Ecto neural progenitor cell (in vitro differentiated cells): ENCODE results near the gene AP2A1.

Experiments used
- DNase-seq: peaks from one replicate; pipeline ENCODE4 v3.0.0-alpha.2; 2018; ENCODE audit warnings: low spot score

Gene AP2A1

DNA sequence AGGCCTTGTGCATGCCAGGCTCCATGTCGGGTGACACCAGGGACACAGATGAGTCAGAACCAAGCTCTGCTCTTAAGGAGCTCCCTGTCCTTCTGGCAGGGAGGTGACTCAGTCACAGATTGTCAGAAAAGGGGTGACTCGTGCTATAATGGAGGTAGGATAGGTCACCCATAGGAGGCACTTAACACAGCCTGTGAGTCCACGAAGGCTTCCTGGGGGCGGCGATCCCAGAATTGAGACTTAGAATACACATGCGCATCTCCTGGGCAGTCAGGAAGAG is 26.7 kb downstream of the AP2A1 start:
- no peak for DNase-seq

GRCh38 chr19:49795615-49796014 is 28.8 kb downstream of the AP2A1 start:
- DNase-seq, result no peak

GRCh38 chr19:49798574-49798973 is 31.8 kb downstream of the AP2A1 start:
- DNase-seq, result no peak

DNA sequence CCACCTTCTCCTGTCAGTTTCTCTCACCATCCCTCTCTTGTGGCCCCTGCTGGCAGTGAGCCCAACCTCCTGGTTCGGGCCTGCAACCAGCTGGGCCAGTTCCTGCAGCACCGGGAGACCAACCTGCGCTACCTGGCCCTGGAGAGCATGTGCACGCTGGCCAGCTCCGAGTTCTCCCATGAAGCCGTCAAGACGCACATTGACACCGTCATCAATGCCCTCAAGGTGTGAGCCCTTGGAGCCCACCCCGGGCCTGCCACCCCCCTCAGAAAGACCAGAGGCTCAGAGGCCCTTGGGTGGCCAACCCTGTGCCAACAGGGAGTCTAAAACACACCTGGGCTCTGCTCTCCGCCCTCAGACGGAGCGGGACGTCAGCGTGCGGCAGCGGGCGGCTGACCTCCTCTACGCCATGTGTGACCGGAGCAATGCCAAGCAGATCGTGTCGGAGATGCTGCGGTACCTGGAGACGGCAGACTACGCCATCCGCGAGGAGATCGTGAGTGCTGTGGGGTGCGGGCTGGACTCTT is 32.5 kb downstream of the AP2A1 start:
- DNase-seq, result no peak

DNA sequence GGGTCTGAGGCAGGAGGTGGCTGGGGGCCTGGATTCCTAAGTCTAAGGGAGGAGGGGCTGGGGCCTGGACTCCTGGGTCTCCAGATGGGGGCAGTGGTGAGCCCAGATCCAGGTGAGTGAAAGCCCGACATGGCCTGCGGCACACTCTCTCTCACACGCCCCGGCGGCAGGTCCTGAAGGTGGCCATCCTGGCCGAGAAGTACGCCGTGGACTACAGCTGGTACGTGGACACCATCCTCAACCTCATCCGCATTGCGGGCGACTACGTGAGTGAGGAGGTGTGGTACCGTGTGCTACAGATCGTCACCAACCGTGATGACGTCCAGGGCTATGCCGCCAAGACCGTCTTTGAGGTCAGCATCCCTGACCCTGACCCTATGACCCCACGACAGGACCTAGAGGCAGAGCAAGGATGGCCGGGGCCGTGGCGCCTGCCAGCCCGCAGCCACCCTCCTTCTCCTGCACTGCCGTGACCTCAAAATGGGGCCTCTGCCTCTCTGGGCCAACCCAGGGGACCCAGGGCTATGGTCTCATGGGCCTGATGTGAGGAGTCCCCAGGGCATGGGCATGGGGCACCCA is 33.1 kb downstream of the AP2A1 start:
- no peak for DNase-seq

DNA sequence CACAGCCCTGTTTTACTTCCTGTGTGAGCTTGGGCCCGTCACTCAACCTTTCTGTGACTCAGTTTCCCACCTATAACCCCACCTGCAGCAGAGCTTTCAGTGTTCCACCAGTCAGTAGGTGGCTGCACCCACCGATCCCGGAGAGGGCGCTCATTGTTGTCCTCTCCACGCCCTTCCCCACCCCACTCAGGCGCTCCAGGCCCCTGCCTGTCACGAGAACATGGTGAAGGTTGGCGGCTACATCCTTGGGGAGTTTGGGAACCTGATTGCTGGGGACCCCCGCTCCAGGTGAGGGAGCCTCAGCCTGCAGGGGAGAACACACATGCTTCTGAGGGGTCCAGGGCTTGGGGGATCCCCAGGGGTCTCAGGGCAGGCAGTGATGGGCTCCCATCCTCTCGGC is 34.0 kb downstream of the AP2A1 start:
- DNase-seq, result no peak

- no peak for DNase-seq
Measured at GRCh38 chr19:49801401-49801888, 34.6 kb downstream of the AP2A1 start.

DNA sequence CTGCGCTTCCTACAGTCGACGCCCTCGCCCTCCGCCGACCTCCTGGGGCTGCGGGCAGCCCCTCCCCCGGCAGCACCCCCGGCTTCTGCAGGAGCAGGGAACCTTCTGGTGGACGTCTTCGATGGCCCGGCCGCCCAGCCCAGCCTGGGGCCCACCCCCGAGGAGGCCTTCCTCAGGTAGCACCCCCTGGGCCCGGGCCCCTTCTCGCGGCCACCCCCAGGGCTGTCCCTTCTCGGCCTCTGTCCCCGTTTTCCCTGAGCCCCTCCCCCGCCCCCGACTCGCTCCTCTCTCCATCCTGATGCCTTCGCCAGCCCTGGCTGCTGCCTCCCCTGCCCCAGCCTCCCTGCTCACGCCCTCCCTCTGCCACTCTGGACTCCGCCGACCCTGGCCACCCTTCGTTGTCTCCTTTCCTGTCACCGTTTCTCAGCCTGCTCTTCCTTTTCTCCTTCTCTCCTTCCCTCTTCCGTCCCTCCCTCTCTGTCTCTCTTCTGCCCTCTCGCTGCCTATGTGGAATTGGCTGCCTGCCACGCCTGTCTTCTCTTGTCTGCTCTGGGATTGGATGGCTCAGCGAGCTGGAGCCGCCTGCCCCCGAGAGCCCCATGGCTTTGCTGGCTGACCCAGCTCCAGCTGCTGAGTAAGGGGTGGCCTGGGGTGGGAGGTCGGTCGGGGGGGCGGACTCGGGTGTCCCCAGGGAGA is 35.3 kb downstream of the AP2A1 start:
- peak; percentile 85 for DNase-seq

DNA sequence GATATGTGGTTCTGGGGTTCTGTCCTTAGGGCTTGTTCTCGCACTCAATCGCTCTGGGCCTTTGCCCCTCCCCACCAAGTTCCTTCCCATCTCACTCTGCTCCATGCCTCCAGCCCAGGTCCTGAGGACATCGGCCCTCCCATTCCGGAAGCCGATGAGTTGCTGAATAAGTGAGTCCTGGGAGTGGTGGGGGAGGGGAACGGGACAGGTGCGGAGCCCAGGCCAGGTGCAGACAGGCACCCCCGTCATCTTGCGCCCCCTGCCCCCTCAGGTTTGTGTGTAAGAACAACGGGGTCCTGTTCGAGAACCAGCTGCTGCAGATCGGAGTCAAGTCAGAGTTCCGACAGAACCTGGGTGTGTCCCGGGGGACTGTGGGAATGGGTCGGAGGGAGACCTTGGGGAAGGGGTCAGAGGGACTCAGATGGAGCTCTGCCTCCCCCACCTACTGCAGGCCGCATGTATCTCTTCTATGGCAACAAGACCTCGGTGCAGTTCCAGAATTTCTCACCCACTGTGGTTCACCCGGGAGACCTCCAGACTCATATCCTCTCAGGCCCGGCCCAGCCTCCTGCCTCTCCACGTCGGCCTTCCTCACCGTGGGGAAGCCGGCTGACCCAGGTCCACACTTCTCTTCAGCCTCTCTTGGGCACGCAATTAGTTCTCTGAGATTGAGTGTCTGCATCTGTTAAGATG is 36.2 kb downstream of the AP2A1 start:
- DNase-seq, result no peak

GRCh38 chr19:49803529-49803856 is 36.7 kb downstream of the AP2A1 start:
- no peak for DNase-seq

DNA sequence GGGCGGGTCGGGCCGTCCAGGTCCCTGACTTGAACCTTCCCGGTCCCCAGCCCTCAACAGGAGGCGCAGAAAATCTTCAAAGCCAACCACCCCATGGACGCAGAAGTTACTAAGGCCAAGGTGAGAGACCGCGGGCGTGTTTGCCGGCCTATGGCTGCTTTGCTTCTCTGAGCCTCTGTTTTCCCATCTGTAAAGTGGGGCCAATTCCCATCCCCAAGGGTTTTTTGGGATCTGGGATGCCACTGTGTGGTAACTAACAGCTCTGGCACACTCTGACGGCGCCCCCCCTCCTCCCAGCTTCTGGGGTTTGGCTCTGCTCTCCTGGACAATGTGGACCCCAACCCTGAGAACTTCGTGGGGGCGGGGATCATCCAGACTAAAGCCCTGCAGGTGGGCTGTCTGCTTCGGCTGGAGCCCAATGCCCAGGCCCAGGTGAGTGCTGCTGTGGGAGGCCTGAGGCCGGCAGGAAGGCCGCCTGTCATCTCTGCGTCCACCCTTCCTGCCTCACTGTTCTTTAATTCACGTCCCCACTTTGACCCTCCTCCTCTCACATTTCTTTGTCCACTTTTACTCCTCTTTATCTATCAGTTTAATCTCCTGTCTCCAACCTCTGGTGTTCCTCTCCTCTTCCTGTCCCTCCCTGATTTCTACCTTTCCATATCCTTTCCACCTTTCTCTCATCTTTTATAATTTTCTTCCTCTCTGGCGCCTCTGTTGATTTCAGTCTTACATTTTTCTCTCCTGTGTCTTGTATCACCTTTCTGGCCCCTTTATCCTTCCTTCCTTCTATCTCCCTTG is 39.2 kb downstream of the AP2A1 start:
- DNase-seq, result no peak

GRCh38 chr19:49806620-49806959 is 39.8 kb downstream of the AP2A1 start:
- DNase-seq, result no peak

- no peak for DNase-seq
Measured at GRCh38 chr19:49807058-49807903, 40.5 kb downstream of the AP2A1 start.

GRCh38 chr19:49807904-49808675 is 41.3 kb downstream of the AP2A1 start:
- no peak for DNase-seq

GRCh38 chr19:49808711-49809159 is 41.9 kb downstream of the AP2A1 start:
- DNase-seq, result peak; percentile 97

GRCh38 chr19:49809160-49809940 is 42.5 kb downstream of the AP2A1 start:
- DNase-seq, result peak; percentile 79

DNA sequence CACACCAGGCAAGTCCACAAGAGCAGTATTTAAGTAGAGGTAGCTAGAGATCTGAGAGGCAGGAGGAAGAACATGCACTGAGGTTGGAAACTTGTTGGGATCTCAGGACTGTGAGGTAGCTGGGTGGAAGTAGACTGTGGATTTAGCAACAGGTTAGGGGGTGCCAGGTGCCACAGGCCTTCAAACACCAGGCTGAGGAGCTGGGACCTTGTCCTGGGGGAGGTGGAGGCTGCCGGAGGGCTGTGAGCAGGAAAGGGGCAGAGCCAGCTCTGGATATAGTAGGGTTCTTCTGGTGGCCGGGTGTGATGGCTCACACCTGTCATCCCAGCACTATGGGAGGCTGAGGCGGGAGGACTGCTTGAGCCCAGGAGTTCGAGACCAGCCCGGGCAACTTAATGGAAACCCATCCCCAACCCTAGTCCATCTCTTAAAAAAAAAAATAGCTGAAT is 43.2 kb downstream of the AP2A1 start:
- DNase-seq, result no peak

DNA sequence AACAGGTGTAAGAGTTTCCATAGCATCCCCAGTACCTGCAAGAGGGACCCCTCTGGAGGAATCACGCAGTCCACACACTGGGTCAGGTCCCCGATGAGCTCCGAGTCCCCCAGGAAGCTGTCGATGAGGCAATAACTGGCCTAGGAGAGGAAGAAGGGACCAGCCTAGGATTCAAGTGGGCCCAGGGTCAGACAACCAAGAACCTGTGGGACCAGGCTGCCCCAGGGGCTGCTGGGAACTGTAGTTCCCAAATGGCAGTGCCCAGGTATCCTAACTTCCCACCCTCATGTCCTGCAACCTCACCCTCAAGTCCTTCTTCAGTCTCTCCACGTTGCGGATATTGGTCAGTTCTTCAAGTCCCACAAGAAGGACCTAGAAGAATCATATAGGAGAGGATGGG is 44.5 kb downstream of the AP2A1 start:
- no peak for DNase-seq

DNA sequence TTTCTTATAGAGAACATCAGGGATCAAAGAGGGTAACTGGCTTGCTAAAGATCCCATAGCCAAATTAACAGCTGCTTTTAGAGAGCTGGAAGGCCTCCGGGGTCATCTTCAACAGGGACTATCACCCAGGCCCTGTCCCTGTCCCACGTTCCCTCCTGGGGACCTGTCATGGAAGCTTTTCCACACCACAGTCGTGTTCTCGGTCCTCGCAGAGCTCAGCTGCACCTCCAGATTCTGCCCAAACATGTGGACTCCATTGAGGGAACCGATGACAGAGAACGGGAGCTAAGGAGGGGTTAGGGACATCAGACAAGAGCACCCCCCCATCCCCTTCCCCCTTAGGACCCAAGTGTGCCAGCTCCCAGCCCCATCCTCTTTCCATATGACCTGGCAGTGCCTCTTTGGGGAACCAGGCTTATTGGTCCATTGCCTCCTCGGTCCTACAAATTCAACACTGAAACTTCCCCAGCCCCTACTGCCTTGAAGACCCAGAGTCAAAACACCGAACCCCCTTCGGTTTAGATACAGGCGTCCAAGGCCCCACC is 45.7 kb downstream of the AP2A1 start:
- DNase-seq, result no peak
